Measurements from ENCODE around the gene FAM47E.
"Not testable (repeated sequence)": the region's sequence is repeated elsewhere in the genome, so short reads cannot be mapped to it uniquely, and the experiment has no call there.

Gene FAM47E

GRCh38 chr4:76238236-76238635, 13.3 kb upstream of the FAM47E start:
- H3K4me3 Mint-ChIP-seq = no peak overlapping the region
- no peak overlapping the region for H3K27ac Mint-ChIP-seq
- H3K36me3 Mint-ChIP-seq (ENCODE audit: low read depth) = no peaks in the 10 kb centered on the region
- no peaks in the 10 kb centered on the region for H3K4me1 Mint-ChIP-seq (ENCODE audit: low read depth)
- no peak for DNase-seq (ENCODE audit: low spot score)
- H3K27me3 Mint-ChIP-seq (ENCODE audit: low read depth) = peaks cover 16% of the 10 kb centered on the region
- peaks cover 13% of the 10 kb centered on the region for H3K9me3 Mint-ChIP-seq

GRCh38 chr4:76238701-76239100, 12.8 kb upstream of the FAM47E start:
- H3K4me1 Mint-ChIP-seq (ENCODE audit: low read depth) = no peaks in the 10 kb centered on the region
- no peak overlapping the region for H3K4me3 Mint-ChIP-seq
- H3K36me3 Mint-ChIP-seq (ENCODE audit: low read depth) = no peaks in the 10 kb centered on the region
- peaks cover 13% of the 10 kb centered on the region for H3K9me3 Mint-ChIP-seq
- H3K27ac Mint-ChIP-seq = no peak overlapping the region
- H3K27me3 Mint-ChIP-seq (ENCODE audit: low read depth) = peaks cover 17% of the 10 kb centered on the region
- DNase-seq (ENCODE audit: low spot score) = no peak

- Mint-ChIP-seq H3K4me1 (ENCODE audit: low read depth) (no peaks in the 10 kb centered on the region), H3K9me3 (peaks cover 13% of the 10 kb centered on the region), H3K36me3 (ENCODE audit: low read depth) (no peaks in the 10 kb centered on the region), H3K27me3 (ENCODE audit: low read depth) (peaks cover 17% of the 10 kb centered on the region), H3K4me3 (no peak overlapping the region), H3K27ac (no peak overlapping the region)
- DNase-seq (ENCODE audit: low spot score) = no peak
These were observed 11.3 kb upstream of the FAM47E start for GRCh38 chr4:76240236-76240635.

GRCh38 chr4:76243877-76244276, 7.6 kb upstream of the FAM47E start:
- H3K27me3 Mint-ChIP-seq (ENCODE audit: low read depth) = peaks cover 33% of the 10 kb centered on the region
- H3K9me3 Mint-ChIP-seq = peaks cover 13% of the 10 kb centered on the region
- not testable (repeated sequence) for DNase-seq (ENCODE audit: low spot score); H3K27ac Mint-ChIP-seq; H3K4me1 Mint-ChIP-seq (ENCODE audit: low read depth); H3K4me3 Mint-ChIP-seq; H3K36me3 Mint-ChIP-seq (ENCODE audit: low read depth)

GRCh38 chr4:76246025-76246424, 5.5 kb upstream of the FAM47E start:
- no peak for DNase-seq (ENCODE audit: low spot score)
- Mint-ChIP-seq H3K9me3 (no peaks in the 10 kb centered on the region), H3K27ac (no peak overlapping the region), H3K36me3 (ENCODE audit: low read depth) (no peaks in the 10 kb centered on the region), H3K4me1 (ENCODE audit: low read depth) (peaks cover 1% of the 10 kb centered on the region), H3K27me3 (ENCODE audit: low read depth) (peaks cover 40% of the 10 kb centered on the region), H3K4me3 (no peak overlapping the region)

- no peaks in the 10 kb centered on the region for H3K9me3 Mint-ChIP-seq
- H3K4me3 Mint-ChIP-seq = no peak overlapping the region
- peaks cover 42% of the 10 kb centered on the region for H3K27me3 Mint-ChIP-seq (ENCODE audit: low read depth)
- H3K4me1 Mint-ChIP-seq (ENCODE audit: low read depth) = peaks cover 5% of the 10 kb centered on the region
- H3K36me3 Mint-ChIP-seq (ENCODE audit: low read depth) = no peaks in the 10 kb centered on the region
- no peak overlapping the region for H3K27ac Mint-ChIP-seq
- DNase-seq (ENCODE audit: low spot score) = no peak
These were observed 4.7 kb upstream of the FAM47E start for GRCh38 chr4:76246852-76247251.

- H3K4me3 Mint-ChIP-seq = peak overlapping the region; percentile 73
- peaks cover 5% of the 10 kb centered on the region for H3K4me1 Mint-ChIP-seq (ENCODE audit: low read depth)
- H3K27ac Mint-ChIP-seq = no peak overlapping the region
- peaks cover 63% of the 10 kb centered on the region for H3K27me3 Mint-ChIP-seq (ENCODE audit: low read depth)
- no peak for DNase-seq (ENCODE audit: low spot score)
- H3K36me3 Mint-ChIP-seq (ENCODE audit: low read depth) = no peaks in the 10 kb centered on the region
- H3K9me3 Mint-ChIP-seq = no peaks in the 10 kb centered on the region
These were observed 559 bp upstream of the FAM47E start for GRCh38 chr4:76250962-76251361.

- no peaks in the 10 kb centered on the region for H3K36me3 Mint-ChIP-seq (ENCODE audit: low read depth)
- H3K27ac Mint-ChIP-seq = no peak overlapping the region
- no peak overlapping the region for H3K4me3 Mint-ChIP-seq
- no peaks in the 10 kb centered on the region for H3K9me3 Mint-ChIP-seq
- H3K4me1 Mint-ChIP-seq (ENCODE audit: low read depth) = peaks cover 5% of the 10 kb centered on the region
- H3K27me3 Mint-ChIP-seq (ENCODE audit: low read depth) = peaks cover 63% of the 10 kb centered on the region
- no peak for DNase-seq (ENCODE audit: low spot score)
These were observed 741 bp downstream of the FAM47E start for GRCh38 chr4:76252271-76252653.

GRCh38 chr4:76253511-76253910, 2.0 kb downstream of the FAM47E start:
- peaks cover 5% of the 10 kb centered on the region for H3K4me1 Mint-ChIP-seq (ENCODE audit: low read depth)
- no peak overlapping the region for H3K27ac Mint-ChIP-seq
- no peak for DNase-seq (ENCODE audit: low spot score)
- H3K36me3 Mint-ChIP-seq (ENCODE audit: low read depth) = no peaks in the 10 kb centered on the region
- H3K27me3 Mint-ChIP-seq (ENCODE audit: low read depth) = peaks cover 60% of the 10 kb centered on the region
- no peak overlapping the region for H3K4me3 Mint-ChIP-seq
- H3K9me3 Mint-ChIP-seq = no peaks in the 10 kb centered on the region

GRCh38 chr4:76256032-76256431, 4.5 kb downstream of the FAM47E start:
- Mint-ChIP-seq H3K36me3 (ENCODE audit: low read depth) (no peaks in the 10 kb centered on the region), H3K27me3 (ENCODE audit: low read depth) (peaks cover 54% of the 10 kb centered on the region), H3K4me1 (ENCODE audit: low read depth) (peaks cover 4% of the 10 kb centered on the region), H3K4me3 (no peak overlapping the region), H3K9me3 (no peaks in the 10 kb centered on the region), H3K27ac (no peak overlapping the region)
- no peak for DNase-seq (ENCODE audit: low spot score)

- H3K36me3 Mint-ChIP-seq (ENCODE audit: low read depth) = no peaks in the 10 kb centered on the region
- no peaks in the 10 kb centered on the region for H3K4me1 Mint-ChIP-seq (ENCODE audit: low read depth)
- H3K27me3 Mint-ChIP-seq (ENCODE audit: low read depth) = peaks cover 52% of the 10 kb centered on the region
- no peak overlapping the region for H3K27ac Mint-ChIP-seq
- no peaks in the 10 kb centered on the region for H3K9me3 Mint-ChIP-seq
- DNase-seq (ENCODE audit: low spot score) = no peak
- H3K4me3 Mint-ChIP-seq = no peak overlapping the region
These were observed 5.4 kb downstream of the FAM47E start for GRCh38 chr4:76256968-76257367.

- peaks cover 47% of the 10 kb centered on the region for H3K27me3 Mint-ChIP-seq (ENCODE audit: low read depth)
- H3K9me3 Mint-ChIP-seq = no peaks in the 10 kb centered on the region
- H3K27ac Mint-ChIP-seq = no peak overlapping the region
- no peak overlapping the region for H3K4me3 Mint-ChIP-seq
- DNase-seq (ENCODE audit: low spot score) = no peak
- no peaks in the 10 kb centered on the region for H3K36me3 Mint-ChIP-seq (ENCODE audit: low read depth)
- H3K4me1 Mint-ChIP-seq (ENCODE audit: low read depth) = no peaks in the 10 kb centered on the region
These were observed 6.3 kb downstream of the FAM47E start for GRCh38 chr4:76257824-76258223.

GRCh38 chr4:76260571-76260970, 9.1 kb downstream of the FAM47E start:
- Mint-ChIP-seq H3K4me1 (ENCODE audit: low read depth) (no peaks in the 10 kb centered on the region), H3K27ac (no peak overlapping the region), H3K9me3 (no peaks in the 10 kb centered on the region), H3K36me3 (ENCODE audit: low read depth) (no peaks in the 10 kb centered on the region), H3K4me3 (no peak overlapping the region), H3K27me3 (ENCODE audit: low read depth) (peaks cover 32% of the 10 kb centered on the region)
- DNase-seq (ENCODE audit: low spot score) = no peak

GRCh38 chr4:76265631-76266218, 14.2 kb downstream of the FAM47E start:
- Mint-ChIP-seq H3K4me1 (ENCODE audit: low read depth) (no peaks in the 10 kb centered on the region), H3K9me3 (no peaks in the 10 kb centered on the region), H3K36me3 (ENCODE audit: low read depth) (no peaks in the 10 kb centered on the region), H3K27ac (no peak overlapping the region), H3K27me3 (ENCODE audit: low read depth) (peaks cover 12% of the 10 kb centered on the region), H3K4me3 (no peak overlapping the region)
- DNase-seq (ENCODE audit: low spot score) = no peak

- no peaks in the 10 kb centered on the region for H3K9me3 Mint-ChIP-seq
- H3K36me3 Mint-ChIP-seq (ENCODE audit: low read depth) = no peaks in the 10 kb centered on the region
- H3K27ac Mint-ChIP-seq = no peak overlapping the region
- no peak for DNase-seq (ENCODE audit: low spot score)
- H3K4me3 Mint-ChIP-seq = no peak overlapping the region
- peaks cover 13% of the 10 kb centered on the region for H3K27me3 Mint-ChIP-seq (ENCODE audit: low read depth)
- no peaks in the 10 kb centered on the region for H3K4me1 Mint-ChIP-seq (ENCODE audit: low read depth)
These were observed 15.1 kb downstream of the FAM47E start for GRCh38 chr4:76266627-76267026.
